ENCODE measurements around the gene RAB11FIP4.
A peak's percentile ranks its signal among the peaks of the same experiment; 100 is the strongest.

The RAB11FIP4 gene

GRCh38 chr17:31559584-31560501 is 168.4 kb downstream of the RAB11FIP4 start:
- H3K4me3 ChIP-seq (ENCODE audit: low read length, poor library complexity, severe bottlenecking), result peak overlapping the region; percentile 79
- H3K4me1 ChIP-seq (ENCODE audit: insufficient read depth, low read length, poor library complexity, severe bottlenecking), result peaks cover 37% of the 10 kb centered on the region
- no peak overlapping the region for H2AFZ ChIP-seq (ENCODE audit: low read length)
- peak overlapping the region; percentile 84 for H3K4me2 ChIP-seq (ENCODE audit: low read depth, low read length, poor library complexity, severe bottlenecking)
- no peaks in the 10 kb centered on the region for H3K27me3 ChIP-seq (ENCODE audit: insufficient read depth, low read length, poor library complexity, severe bottlenecking)
- TF ChIP-seq CTCF (conservative IDR thresholded peaks at IDR 0.05; ENCODE audit: low read length) (no peak), EZH2phosphoT487 (IDR thresholded peaks at IDR 0.05; ENCODE audit: borderline replicate concordance) (no peak)
- no peaks in the 10 kb centered on the region for H3F3A ChIP-seq (ENCODE audit: low read depth)
- peak overlapping the region; percentile 65 for H3K9ac ChIP-seq (ENCODE audit: low read depth, low read length, poor library complexity, severe bottlenecking)
- no peaks in the 10 kb centered on the region for H3K9me3 ChIP-seq (ENCODE audit: insufficient read depth, low read depth, low read length)
- H3K79me2 ChIP-seq (ENCODE audit: insufficient read depth, low read length), result peaks cover 38% of the 10 kb centered on the region; the same call in 1 of the 2 replicates
- H4K20me1 ChIP-seq (ENCODE audit: insufficient read depth, low read length, poor library complexity, severe bottlenecking), result no peaks in the 10 kb centered on the region
- no peaks in the 10 kb centered on the region for H3K9me2 ChIP-seq (replicated peaks; ENCODE audit: low read depth, low read length)
- H3K36me3 ChIP-seq (ENCODE audit: insufficient read depth, low read length), result no peaks in the 10 kb centered on the region

GRCh38 chr17:31560616-31561235 is 169.3 kb downstream of the RAB11FIP4 start:
- Histone ChIP-seq H4K20me1 (ENCODE audit: insufficient read depth, low read length, poor library complexity, severe bottlenecking) (no peaks in the 10 kb centered on the region), H3K9me3 (ENCODE audit: insufficient read depth, low read depth, low read length) (no peaks in the 10 kb centered on the region), H3K4me3 (ENCODE audit: low read length, poor library complexity, severe bottlenecking) (peak overlapping the region; percentile 79), H2AFZ (ENCODE audit: low read length) (no peak overlapping the region), H3K27me3 (ENCODE audit: insufficient read depth, low read length, poor library complexity, severe bottlenecking) (no peaks in the 10 kb centered on the region), H3K4me2 (ENCODE audit: low read depth, low read length, poor library complexity, severe bottlenecking) (peak overlapping the region; percentile 84), H3K9me2 (replicated peaks; ENCODE audit: low read depth, low read length) (no peaks in the 10 kb centered on the region), H3K36me3 (ENCODE audit: insufficient read depth, low read length) (no peaks in the 10 kb centered on the region), H3K4me1 (ENCODE audit: insufficient read depth, low read length, poor library complexity, severe bottlenecking) (peaks cover 46% of the 10 kb centered on the region), H3K9ac (ENCODE audit: low read depth, low read length, poor library complexity, severe bottlenecking) (peak overlapping the region; percentile 65), H3K79me2 (ENCODE audit: insufficient read depth, low read length) (peaks cover 45% of the 10 kb centered on the region; the same call in 1 of the 2 replicates), H3F3A (ENCODE audit: low read depth) (no peaks in the 10 kb centered on the region)
- TF ChIP-seq EZH2phosphoT487 (IDR thresholded peaks at IDR 0.05; ENCODE audit: borderline replicate concordance), result no peak

- H4K20me1 ChIP-seq (ENCODE audit: insufficient read depth, low read length, poor library complexity, severe bottlenecking), result no peaks in the 10 kb centered on the region
- no peaks in the 10 kb centered on the region for H3K27me3 ChIP-seq (ENCODE audit: insufficient read depth, low read length, poor library complexity, severe bottlenecking)
- H3K79me2 ChIP-seq (ENCODE audit: insufficient read depth, low read length), result peaks cover 53% of the 10 kb centered on the region; the same call in 1 of the 2 replicates
- peaks cover 46% of the 10 kb centered on the region for H3K4me1 ChIP-seq (ENCODE audit: insufficient read depth, low read length, poor library complexity, severe bottlenecking)
- H3K4me3 ChIP-seq (ENCODE audit: low read length, poor library complexity, severe bottlenecking), result peak overlapping the region; percentile 79
- H2AFZ ChIP-seq (ENCODE audit: low read length), result 0 out of 2 replicates have a peak overlapping the region, but pooled peaks have one; percentile 7
- H3K36me3 ChIP-seq (ENCODE audit: insufficient read depth, low read length), result no peaks in the 10 kb centered on the region
- peak overlapping the region; percentile 65 for H3K9ac ChIP-seq (ENCODE audit: low read depth, low read length, poor library complexity, severe bottlenecking)
- no peaks in the 10 kb centered on the region for H3K9me3 ChIP-seq (ENCODE audit: insufficient read depth, low read depth, low read length)
- TF ChIP-seq CTCF (conservative IDR thresholded peaks at IDR 0.05; ENCODE audit: low read length) (no peak), EZH2phosphoT487 (IDR thresholded peaks at IDR 0.05; ENCODE audit: borderline replicate concordance) (no peak)
- H3F3A ChIP-seq (ENCODE audit: low read depth), result no peaks in the 10 kb centered on the region
- H3K4me2 ChIP-seq (ENCODE audit: low read depth, low read length, poor library complexity, severe bottlenecking), result peak overlapping the region; percentile 84
- H3K9me2 ChIP-seq (replicated peaks; ENCODE audit: low read depth, low read length), result no peaks in the 10 kb centered on the region
These were observed 170.2 kb downstream of the RAB11FIP4 start for GRCh38 chr17:31561469-31562375.
